Liver (tissue), 3 donors: ENCODE results near the gene RANBP3.

ENCODE experiments used
- CTCF ChIP-seq: fragments of 150-350 bp; IDR thresholded peaks from 2 replicates; pipeline ENCODE4 v1.5.1; 2017; ENCODE audit warnings: improper control_type of control experiment, low read depth, low read length; ENCODE audit not compliant: missing input control
- EGR1 ChIP-seq, 2 donors: IDR thresholded peaks; 2 replicates each; pipeline ENCODE4 v1.6.1; 2016 to 2018; ENCODE audit warnings: antibody characterized with exemption in 2 of 2, low read depth in 2 of 2
- GABPA ChIP-seq, 2 donors: IDR thresholded peaks in 1 of 2; conservative IDR thresholded peaks in 1 of 2; 2 replicates each; pipeline ENCODE4 v1.6.1; 2016; ENCODE audit warnings: antibody characterized with exemption in 2 of 2, mild to moderate bottlenecking in 1 of 2, moderate library complexity in 1 of 2
- HNF4G ChIP-seq: IDR thresholded peaks from 2 replicates; pipeline ENCODE4 v1.6.1; 2016; ENCODE audit warnings: antibody characterized with exemption
- RAD21 ChIP-seq, 2 donors: IDR thresholded peaks; 2 replicates each; pipeline ENCODE4 v1.6.1; 2016; ENCODE audit warnings: antibody characterized with exemption in 2 of 2, mild to moderate bottlenecking in 2 of 2
- REST ChIP-seq: IDR thresholded peaks from 2 replicates; pipeline ENCODE4 v1.6.1; 2016; ENCODE audit warnings: antibody characterized with exemption, mild to moderate bottlenecking
- RXRA ChIP-seq, 2 donors: IDR thresholded peaks; 2 replicates each; pipeline ENCODE4 v1.6.1; 2017 to 2018; ENCODE audit warnings: antibody characterized with exemption in 2 of 2, mild to moderate bottlenecking in 1 of 2
- SP1 ChIP-seq: IDR thresholded peaks from 2 replicates; pipeline ENCODE4 v1.6.1; 2018; ENCODE audit warnings: antibody characterized with exemption, mild to moderate bottlenecking
- TF ChIP-seq, protein P1 (sequence below): IDR thresholded peaks from 2 replicates; pipeline ENCODE4 v1.6.1; 2016; ENCODE audit warnings: antibody characterized with exemption
- donor health status: healthy.
- donor health status: healthy.

- TF ChIP-seq CTCF (no peak), SP1 (no peak), EGR1 (IDR thresholded peaks at IDR 0.05; ENCODE audit: low read depth in 2 of 2) (no peak), RAD21 (IDR thresholded peaks at IDR 0.05) (no peak), GABPA (IDR thresholded peaks at IDR 0.05 in 1 of 2, conservative IDR thresholded peaks at IDR 0.05 in 1 of 2) (no peak), REST (no peak), RXRA (IDR thresholded peaks at IDR 0.05) (no peak), HNF4G (no peak)
- TF ChIP-seq, protein P1, sequence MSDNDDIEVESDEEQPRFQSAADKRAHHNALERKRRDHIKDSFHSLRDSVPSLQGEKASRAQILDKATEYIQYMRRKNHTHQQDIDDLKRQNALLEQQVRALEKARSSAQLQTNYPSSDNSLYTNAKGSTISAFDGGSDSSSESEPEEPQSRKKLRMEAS = no peak
These were observed 34.3 kb downstream of the RANBP3 start for GRCh38 chr19:5943623-5944022.
